GM19043 (cell line): Measurements from ENCODE around the gene ACAP2.
"Not testable (repeated sequence)": the region's sequence is repeated elsewhere in the genome, so short reads cannot be mapped to it uniquely, and the experiment has no call there.

Experiments
- ATAC-seq: cut with Tn5 transposase; IDR thresholded peaks from one replicate; pipeline ENCODE4 v1.9.1; 2021; ENCODE audit warnings: low read depth; ENCODE audit not compliant: unreplicated experiment

Gene ACAP2

DNA sequence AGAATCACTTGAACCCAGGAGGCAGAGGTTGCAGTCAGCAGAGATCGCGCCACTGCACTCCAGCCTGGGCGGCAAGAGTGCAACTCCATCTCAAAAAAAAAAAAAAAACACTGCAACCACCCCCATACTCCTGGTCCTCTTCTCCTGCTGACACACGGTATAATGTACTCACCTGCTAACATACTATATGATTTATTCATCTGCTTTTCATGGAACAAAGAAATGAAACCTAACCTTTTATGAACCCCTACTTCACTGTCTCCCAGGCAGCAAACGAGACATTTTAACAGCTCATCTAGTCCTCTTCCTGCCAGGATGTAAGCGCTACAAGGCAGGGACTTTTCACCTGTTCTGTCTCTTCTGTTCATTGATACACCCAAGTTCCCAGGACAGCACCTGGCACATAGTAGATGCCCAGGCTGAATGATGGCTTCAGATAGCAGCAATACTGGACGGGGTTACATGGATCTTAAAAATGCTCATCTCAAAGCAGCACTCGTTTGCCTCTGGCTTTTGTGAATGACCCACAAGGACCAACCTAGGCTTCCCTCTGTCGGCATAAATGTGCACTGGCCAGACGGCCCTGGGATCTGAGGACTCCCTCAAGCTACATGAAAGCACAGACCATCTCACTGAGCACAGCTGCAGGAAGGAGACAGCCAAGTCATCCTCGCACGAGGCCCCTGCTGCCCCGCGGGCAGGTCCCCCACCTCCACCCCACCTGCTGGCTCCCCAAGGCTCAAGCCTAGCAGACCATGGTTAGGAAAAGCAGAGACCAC lies 192.2 kb downstream of the ACAP2 start:
- ATAC-seq = no peak

- no peak for ATAC-seq
Measured at GRCh38 chr3:195249858-195250464, 192.9 kb downstream of the ACAP2 start.

- ATAC-seq = no peak
Measured at GRCh38 chr3:195249057-195249770, 193.6 kb downstream of the ACAP2 start.

- ATAC-seq = no peak
Measured at GRCh38 chr3:195248281-195248680, 194.5 kb downstream of the ACAP2 start.

DNA sequence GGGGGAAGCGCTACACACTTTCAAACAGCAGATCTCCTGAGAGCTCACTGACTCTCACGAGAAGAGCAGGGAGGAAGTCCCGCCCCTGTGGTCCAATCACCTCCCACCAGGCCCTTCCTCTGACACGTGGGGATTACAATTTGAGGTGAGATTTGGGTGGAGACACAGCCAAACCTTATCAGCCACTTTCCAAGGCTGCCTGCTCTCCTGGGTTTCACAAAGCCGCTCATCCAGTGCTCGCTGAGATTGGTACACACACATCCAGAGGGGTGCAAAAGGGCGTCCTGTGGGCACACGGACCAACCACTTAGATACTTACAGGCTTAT lies 195.0 kb downstream of the ACAP2 start:
- ATAC-seq = no peak

GRCh38 chr3:195247086-195247862 lies 195.5 kb downstream of the ACAP2 start:
- no peak for ATAC-seq

GRCh38 chr3:195246581-195246995 lies 196.2 kb downstream of the ACAP2 start:
- ATAC-seq = no peak

DNA sequence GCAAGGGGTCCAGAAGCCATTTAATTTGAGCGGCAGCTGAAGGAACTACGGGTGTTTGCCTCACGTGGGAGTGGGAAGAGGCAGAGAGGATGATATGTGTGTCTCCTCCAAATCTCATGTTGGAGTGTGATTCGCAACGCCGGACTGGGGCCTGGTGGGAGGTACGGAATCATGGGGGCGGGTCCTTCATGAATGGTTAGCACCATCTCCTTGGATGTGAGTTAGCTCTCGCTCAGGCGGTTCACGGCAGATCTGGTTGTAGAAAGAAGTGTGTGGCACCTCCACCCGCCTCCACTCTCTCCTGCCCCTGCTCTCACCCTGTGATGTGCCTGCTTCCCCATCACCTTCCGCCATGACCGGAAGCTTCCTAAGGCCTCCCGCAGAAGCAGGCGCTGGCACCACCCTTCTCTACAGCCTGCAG lies 197.3 kb downstream of the ACAP2 start:
- ATAC-seq = no peak

DNA sequence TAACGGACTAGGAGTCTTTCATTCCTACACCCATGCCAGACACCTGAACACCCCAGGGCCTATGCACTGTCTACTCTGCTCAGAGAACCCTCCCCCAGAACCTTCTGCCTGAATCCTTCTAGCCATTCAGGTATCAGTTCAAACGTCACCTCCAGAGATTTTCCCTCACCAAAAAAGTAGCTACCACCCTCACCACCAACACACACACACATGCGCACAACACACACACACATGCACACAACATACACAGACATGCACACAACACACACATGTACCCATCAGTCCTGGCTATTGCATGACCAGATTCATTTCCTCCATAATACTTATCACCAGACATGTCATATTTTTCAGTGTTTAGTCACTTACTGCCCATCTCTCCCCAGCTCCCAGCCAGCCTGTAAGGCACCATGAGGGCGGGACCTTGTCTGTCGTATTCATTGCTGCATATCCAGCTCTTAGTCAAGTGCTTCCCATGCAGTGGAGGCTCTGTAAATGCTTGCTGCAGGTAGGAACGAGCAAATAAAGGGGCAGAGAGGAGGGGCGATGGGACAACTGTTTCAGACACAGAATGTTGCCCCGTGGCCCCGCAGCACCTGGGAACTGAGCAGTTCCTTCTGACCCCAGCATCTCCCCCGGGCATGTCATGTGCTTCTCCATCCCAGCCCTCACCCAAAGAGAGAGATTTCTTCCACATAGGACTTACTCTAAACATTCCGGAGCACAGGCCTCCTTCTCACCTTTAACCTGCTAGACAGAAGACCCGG lies 201.0 kb downstream of the ACAP2 start:
- no peak for ATAC-seq

DNA sequence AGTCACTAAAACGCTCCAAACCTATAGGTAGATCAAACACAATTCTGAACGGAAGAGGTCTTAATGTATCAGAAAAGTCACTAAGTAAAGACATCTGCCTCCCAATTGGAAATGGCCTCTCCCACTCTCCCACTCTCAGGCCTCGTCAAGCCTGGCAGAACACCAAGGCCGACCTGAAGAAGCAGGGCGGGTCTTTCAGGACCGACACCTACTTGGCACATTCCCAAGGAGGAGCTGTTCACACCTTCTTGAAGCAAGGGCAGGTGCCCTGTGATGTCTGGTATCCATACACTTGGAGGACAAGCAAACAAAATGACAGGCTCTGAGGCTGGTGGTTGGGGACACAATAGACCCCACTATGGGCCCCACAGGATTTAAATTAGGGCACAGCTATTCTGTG lies 201.9 kb downstream of the ACAP2 start:
- ATAC-seq = no peak

DNA sequence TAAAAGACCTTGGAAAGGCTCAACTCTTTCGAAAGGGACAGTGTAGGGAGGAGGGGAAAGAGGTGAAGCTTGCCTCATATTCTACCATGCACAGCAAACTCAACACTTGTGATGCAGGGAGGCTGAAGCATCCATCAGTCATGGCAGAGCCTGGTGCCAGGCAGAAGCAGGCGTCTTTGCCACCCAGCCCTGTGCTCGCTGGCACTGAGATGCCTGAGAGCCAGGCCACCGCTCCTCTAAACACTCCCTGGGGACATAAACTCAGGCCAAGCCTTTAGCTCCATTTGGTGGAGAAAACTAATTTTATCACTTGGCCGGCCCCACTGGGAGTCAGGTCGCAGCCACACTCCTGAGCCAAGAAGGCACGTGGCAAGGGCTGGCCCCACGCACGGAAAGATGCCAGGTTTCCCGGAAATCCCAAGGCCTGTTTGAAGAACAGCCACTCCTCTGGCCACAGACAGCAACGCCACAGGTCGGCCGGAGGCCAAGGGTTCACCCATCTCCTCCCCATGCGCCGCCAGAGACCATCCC lies 202.6 kb downstream of the ACAP2 start:
- no peak for ATAC-seq

DNA sequence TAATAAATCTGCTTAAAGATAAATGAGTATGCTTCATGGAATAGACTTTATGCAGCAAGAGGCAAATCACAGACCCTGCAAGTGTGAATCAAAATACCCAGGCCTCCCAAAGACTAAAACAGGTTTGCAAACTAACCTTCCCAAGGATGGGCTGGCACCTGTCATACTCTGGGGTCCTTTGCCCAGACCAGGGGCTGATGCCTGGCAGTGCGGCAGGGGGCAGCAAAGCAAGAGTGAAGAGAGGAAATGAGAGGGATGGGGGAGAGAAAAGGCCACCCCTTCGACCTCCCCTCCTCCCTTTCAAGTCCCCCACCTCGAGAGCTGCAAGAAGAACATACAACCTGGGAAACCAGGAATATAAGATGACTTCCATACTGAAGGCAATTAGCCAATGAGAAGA lies 203.7 kb downstream of the ACAP2 start:
- ATAC-seq = no peak

DNA sequence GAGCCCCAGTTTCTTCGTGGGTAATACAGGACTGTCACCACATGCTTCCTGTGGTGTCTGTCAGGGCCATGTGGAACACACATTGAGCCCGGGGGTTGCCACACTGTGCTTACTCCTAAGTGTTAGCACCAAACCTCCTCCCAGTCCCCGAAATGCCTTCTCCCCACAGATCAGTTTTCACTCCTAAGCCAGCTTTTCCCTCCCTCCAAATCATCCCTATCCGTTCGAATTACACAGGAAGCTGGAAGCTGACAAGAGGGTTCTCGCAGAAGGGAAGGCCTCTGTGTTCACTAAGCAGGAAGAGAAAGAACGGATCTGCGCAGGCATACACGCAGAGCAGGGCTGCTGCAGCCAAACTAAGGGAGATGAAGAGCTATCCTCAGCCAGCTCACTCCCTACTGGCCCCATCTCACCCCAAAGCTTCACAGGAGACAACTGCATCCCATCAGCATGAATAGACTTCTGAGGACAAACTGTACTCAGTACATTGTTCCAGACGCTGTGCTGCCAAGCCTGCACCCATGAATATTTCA lies 204.2 kb downstream of the ACAP2 start:
- no peak for ATAC-seq

DNA sequence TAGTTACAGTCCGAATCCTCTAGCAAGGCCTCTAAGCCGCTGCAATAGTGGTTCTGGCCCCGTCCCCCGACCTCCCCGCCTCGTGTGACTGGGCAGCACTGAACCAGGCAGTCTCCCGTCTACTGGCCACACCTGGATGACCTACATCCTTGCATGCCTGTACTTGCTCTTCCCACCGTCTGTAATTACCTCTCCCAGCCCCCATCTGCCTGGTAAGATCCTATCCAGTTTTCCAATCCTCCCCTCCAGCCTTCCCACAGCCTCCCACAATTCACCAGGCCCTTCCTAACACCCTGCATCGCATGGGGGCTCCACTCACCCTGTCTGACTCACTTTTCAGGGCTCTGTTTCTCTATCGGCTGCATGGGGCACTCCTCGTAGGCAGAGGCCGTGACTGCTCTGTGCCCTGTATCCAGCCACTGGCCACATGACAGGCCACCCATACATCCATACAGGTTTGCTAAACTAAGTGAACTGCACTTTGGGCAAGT lies 204.7 kb downstream of the ACAP2 start:
- no peak for ATAC-seq

DNA sequence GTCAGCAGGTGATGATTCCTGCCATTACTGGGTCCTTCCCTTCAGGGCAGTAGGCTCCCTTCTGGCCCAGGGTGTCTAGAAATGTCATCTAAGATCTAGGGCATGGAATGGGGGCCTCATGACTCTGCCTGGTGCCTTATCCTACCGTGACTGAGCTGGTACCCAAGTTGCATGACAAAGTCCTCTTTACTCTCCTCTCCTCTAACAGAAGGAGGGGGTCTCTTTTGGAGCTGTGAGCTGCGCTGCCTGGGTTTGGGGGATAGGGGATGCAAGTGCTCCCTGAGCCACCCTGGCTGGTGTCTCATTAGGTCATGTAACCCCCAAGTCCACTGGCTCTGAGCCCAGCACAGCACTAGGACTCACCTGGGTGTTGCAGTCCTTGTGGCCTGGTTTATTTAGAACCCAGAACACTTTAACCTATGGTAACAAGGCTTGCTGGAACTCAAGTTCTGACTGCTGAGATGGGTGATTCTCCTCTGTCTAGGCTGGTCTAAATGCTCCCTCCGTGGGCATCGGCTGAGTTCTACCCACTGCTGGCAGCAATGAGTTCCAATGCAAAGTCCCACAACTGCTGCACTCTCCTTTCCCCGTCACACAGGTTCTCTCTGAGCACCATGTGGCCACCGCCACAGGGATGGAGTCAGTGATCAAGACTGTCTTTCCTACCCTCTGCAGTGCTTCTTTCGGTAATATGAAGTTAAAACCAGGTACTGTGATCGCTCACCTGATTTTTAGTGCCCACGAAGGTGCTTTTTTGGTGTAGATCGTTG lies 205.8 kb downstream of the ACAP2 start:
- no peak for ATAC-seq

DNA sequence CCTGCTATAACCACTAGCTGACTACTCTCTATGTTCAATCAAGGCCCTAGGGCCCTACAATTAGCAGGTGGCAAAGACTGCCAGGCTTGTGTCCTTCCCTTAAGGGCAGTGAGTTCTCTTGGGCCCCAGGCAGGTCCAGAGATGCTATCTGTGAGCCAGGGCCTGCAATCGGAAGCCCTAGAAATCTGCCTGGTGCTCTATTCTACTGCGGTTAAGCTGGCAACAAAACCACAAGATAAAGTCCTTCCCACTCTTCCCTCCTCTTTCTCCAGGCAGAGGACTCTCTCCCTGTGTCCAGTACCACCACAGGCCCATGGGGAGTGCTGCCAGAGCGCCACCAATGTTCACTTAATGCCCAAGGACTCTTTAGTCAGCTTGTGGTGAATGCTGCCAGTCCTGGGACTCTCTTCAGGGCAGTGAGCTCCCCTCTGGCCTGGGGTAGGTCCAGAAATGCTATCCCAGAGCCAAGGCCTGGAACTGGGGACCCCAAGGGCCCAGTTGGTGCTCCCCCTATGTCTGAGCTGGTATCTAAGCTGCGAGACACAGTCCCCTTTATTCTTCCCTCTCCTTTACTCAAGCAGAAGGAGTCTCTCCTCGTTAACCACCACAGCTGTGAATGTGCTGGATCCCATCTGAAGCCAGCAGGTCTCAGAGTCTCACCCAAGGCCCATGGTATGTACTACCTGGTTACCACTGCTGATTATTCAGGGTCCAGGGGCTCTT lies 206.6 kb downstream of the ACAP2 start:
- no peak for ATAC-seq

- no peak for ATAC-seq
Measured at GRCh38 chr3:195230244-195230643, 212.6 kb downstream of the ACAP2 start.

DNA sequence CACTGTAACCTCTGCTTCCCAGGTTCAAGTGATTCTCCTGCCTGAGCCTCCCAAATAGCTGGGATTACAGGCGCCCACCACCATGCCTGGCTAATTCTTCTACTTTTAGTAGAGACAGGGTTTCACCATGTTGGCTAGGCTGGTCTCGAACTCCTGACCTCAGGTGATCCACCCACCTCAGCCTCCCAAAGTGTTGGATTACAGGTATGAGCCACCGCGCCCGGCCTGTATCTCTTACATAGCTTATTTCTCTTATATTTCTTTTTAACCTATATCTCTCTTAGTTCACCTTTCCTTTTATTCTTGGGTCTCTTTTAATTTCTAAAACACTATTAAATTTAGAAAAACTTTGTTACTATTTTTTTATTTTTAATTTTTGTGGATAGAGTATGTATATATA lies 213.9 kb downstream of the ACAP2 start:
- ATAC-seq = not testable (repeated sequence)
